Stimulated activated CD4-positive, alpha-beta T cell treated with anti-CD3 and anti-CD28 coated beads, Interleukin-2, amount 100 ng/mL, for 24 hours (primary cell): ENCODE measurements around the gene SLC35G2.
"Not testable (repeated sequence)": the region's sequence is repeated elsewhere in the genome, so short reads cannot be mapped to it uniquely, and the experiment has no call there.

Source experiments
- DNase-seq, 2 donors: peaks; one replicate each; pipeline ENCODE4 v3.0.0-alpha.2; 2020

The SLC35G2 gene

GRCh38 chr3:136835813-136836510, 17.0 kb downstream of the SLC35G2 start:
- no peak for DNase-seq

DNA sequence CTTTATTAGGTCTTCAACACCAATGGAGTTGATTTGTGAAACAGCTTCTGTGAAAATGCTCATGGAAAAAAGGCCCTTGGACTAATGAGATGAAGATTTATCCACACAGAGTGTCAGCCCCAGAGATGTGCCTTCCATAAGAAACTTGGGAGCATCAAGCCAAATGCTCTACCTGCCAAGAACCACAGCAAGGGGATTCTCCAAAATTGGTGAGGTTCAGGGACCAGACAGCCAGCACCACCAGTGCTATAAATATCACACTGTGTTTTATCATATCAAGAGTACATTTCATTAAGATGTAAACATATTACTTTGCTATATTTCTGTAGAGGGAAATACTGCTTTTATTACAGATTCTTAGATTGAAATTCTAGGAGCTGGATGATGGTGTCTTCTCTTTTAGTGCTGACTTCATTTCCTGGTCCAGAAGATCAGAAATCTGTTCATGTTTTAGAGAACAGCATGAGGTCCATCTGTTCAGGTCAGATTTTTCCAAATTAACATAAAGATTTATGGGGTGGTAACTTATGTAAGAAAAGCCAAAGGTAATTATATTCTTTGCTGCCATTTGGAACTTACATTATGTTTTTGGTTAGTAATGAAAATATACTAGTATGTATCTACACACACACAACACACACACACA, 17.7 kb downstream of the SLC35G2 start:
- DNase-seq, result no peak

DNA sequence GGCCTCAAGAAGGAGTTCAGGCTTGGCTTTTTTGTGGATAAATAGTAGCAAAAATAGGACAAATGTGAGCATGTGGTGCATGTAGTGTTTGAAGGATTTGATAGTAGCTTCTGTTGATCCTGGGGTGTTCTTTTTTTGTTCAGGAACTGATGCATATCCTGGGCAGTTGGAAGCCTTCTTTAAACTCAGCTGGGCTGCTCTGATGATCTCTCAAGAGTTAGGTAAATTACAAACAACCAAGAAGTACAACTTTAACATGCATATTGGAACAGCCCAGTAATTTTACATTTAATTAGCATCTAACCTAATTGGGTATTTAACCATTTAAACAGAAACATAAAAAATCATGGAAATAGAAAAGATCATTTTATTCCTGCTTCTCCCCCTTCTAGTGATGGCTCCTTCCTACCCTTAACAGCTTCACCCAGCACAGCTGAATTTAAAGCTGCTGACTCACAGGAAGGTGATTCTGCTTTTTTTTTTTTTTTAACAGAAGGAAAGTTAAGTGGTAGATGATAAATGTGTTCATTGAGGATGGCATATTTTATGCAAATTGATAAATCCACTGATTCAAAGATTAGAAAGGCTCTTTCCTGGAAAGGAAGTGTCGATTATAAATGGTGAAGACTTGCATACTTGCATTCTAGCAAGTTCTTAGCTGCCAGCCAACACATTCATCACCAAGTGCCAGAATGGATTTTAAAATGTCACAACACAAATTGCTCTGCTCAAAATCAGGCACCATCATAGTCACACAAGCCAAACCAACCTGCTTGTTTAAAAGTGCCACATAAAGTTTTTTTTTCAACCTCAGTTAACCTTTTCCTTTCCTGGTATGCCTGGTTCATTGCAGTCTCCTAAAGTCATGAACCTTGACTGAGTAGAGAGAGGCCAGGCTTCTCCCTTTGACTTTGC, 20.0 kb downstream of the SLC35G2 start:
- no peak for DNase-seq

- DNase-seq, result no peak
Observed at GRCh38 chr3:136839556-136839931, 20.6 kb downstream of the SLC35G2 start.

GRCh38 chr3:136840252-136840651, 21.3 kb downstream of the SLC35G2 start:
- no peak for DNase-seq

DNA sequence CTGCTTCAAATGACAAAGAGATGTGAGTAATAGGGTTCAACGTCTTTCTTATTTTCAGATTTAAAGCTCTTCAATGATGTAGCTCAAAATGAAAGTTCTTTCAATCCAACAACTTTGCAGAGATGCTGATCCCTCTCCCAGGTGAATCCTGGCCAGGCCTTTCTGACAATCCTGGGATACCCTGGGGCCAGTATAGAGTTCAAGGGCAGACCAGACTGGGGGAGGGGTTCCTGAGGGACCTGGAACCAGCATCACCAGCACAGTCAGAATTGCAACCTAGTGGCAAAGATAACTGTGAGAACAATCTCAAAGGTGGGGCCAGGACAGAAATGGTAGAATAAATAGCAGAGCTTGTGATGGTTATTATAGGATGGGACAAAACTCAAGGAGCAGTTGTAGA, 23.4 kb downstream of the SLC35G2 start:
- no peak for DNase-seq

DNA sequence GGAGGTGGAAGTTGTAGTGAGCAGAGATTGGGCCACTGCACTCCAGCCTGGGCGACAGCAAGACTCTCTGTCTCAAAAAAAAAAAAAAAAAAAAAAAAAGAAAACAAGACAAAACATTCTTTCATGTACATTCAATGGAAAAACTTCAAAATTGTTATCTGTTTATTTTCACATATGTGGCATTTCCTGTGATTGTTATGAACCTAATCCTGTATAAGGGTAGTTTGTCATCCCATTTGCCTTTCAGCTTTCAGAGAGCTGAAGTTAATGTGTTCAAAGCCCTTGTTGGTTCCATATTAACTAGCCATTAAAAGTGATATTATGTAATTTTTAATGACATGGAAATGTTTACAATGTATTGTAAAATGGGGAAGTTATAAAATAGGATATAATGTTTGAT, 25.8 kb downstream of the SLC35G2 start:
- no peak for DNase-seq

DNA sequence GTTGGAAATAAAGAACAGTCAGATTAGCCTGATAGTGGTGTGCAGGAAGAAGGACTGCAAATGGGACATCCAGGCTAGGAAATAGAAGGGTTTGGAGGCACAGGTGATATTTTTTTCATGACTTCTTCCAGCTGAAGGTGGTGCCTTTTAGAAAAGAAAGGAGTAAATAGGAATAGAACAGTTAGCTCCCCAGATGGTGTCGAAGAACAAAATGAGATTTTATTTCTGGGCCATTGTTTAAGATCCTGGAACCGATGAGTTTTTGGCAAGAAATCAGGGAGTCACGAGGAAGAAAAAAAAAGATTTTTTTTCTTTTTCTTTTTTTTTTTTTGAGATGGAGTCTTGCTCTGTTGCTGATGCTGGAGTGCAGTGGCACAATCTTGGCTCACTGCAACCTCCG, 33.3 kb downstream of the SLC35G2 start:
- no peak for DNase-seq

- no peak for DNase-seq
Observed at GRCh38 chr3:136856665-136857064, 37.7 kb downstream of the SLC35G2 start.

GRCh38 chr3:136858381-136858780, 39.5 kb downstream of the SLC35G2 start:
- no peak for DNase-seq

DNA sequence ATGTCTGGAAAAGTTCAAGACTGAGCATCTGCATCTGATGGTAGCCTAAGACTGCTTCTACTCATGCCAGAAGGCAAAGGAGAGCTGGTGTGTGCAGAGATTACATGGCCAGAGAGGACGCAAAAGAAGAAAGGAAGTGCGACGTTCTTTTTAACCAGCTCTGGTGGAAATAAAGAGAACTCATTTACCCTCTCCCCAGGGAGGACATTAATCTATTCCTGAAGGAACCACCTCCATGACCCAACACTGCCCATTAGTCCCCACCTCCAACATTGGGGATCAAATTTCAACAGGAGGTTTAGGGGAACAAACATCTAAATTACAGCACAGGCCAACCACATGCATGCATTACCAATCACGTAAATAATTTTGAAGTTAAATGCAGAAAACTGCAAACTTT, 41.6 kb downstream of the SLC35G2 start:
- DNase-seq, result no peak

DNA sequence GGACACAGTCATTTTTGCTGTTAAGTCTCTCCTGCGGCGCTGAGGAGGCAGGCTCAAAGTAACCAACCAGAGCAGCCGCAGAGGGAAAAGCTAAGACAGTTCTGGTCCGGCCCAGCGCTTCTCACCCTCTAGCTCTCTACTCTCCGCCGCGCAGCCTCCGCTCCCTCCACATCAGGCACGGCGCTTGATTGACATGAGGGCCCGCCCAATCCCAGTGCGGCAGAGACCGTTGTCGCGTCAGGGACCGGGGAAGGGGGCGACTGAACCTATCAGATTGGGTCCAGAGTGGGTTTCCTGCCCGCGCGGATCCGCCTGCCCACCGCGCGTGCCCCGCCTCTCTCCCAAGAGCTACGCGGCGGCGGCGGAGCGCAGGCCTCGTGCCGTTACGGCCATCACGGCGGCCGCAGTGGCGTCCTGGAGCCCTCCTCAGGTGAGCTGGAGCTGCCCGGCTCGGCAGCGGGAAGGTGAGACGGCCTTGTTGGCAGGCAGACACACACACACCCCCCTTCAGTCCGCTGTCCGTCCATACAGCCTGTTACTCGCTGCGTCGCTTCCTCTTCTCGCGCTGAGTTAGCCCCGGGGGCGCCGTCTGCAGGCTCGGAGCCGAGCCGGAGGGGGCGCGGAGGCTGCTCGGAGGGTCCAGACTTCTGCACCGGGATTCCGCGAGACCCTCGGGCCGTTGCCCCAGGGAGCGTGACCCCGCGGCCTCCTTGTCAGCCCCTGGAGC, 43.1 kb downstream of the SLC35G2 start, which contains the start of gene NCK1:
TSS of gene NCK1 (plus strand) at position 319 of the 727 bp plus-strand sequence. CDS start 65,794 bp downstream, outside the sequence.
- peak; percentile 97 to 98 for DNase-seq

GRCh38 chr3:136862617-136863322, 43.8 kb downstream of the SLC35G2 start:
- peak; percentile 54 for DNase-seq

DNA sequence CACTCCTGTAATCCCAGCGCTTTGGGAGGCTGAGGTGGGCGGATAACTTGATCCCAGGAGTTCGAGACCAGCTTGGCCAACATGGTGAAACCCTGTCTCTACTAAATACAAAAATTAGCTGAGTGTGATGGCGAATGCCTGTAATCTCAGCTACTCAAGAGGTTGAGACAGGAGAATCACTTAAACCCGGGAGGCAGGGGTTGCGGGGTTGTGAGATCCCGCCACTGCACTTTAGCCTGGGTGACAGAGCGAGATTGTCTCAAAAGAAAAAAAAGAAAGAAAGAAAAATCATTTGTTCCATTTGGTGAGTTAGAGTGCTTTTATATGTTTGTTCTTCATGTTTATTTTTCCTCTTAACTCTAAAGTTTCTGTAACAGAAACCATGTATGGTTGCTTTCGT, 50.4 kb downstream of the SLC35G2 start:
- DNase-seq, result no peak

DNA sequence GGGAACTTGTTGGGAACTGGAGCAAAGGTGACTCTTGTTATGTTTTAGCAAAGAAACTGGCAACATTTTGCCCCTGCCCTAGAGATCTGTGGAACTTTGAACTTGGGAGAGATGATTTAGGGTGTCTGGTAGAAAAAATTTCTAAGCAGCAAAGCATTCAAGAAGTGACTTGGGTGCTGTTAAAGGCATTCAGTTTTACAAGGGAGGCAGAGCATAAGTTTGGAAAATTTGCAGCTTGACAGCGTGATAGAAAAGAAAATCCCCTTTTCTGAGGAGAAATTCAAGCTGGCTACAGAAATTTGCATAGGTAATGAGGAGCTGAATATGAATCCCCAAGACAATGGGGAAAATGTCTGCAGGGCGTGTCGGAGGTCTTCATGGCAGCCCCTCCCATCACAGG, 53.3 kb downstream of the SLC35G2 start:
- not testable (repeated sequence) for DNase-seq

DNA sequence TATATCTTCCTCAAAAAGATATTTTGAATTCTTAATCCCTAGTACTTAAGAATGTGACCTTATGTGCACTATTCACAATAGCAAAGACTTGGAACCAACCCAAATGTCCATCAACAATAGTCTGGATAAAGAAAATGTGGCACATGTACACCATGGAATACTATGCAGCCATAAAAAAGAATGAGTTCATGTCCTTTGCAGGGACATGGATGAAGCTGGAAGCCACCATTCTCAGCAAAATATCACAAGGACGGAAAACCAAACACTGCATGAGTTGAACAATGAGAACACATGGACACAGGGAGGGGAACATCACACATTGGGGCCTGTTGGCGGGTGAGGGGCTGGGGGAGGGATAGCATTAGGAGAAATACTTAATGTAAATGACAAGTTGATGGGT, 60.6 kb downstream of the SLC35G2 start:
- DNase-seq, result not testable (repeated sequence)

GRCh38 chr3:136882571-136882970, 63.6 kb downstream of the SLC35G2 start:
- no peak for DNase-seq

- DNase-seq, result no peak
Observed at GRCh38 chr3:136883967-136884720, 65.2 kb downstream of the SLC35G2 start.

- no peak for DNase-seq
Observed at GRCh38 chr3:136885357-136886213, 66.7 kb downstream of the SLC35G2 start.

DNA sequence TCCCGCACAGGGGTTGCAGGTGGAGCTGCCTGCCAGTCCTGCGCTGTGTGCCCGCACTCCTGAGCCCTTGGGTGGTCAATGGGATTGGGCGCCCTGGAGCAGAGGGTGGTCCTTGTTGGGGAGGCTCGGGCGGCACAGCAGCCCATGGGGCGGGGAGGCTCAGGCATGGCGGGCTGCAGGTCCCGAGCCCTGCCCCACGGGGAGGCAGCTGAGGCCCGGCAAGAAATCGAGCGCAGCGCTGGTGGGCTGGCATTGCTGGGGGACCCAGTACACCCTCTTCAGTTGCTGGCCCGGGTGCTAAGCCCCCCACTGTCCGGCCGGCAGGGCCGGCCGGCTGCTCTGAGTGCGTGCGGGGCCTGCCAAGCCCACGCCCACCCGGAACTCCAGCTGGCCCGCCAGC, 71.0 kb downstream of the SLC35G2 start:
- DNase-seq, result no peak
